ENCODE data around the gene VAV3.
"Not testable (repeated sequence)": the region's sequence is repeated elsewhere in the genome, so short reads cannot be mapped to it uniquely, and the experiment has no call there.

VAV3 gene

GRCh38 chr1:107669996-107670395 lies 295.0 kb downstream of the VAV3 start:
- Histone ChIP-seq H3K4me1 (ENCODE audit: control insufficient read depth, insufficient read depth, low read length) (peaks cover 3% of the 10 kb centered on the region), H3K4me3 (ENCODE audit: low read length in 2 of 2) (no peak overlapping the region), H3K9ac (ENCODE audit: low read length in 2 of 2) (no peak overlapping the region), H3K36me3 (ENCODE audit: control insufficient read depth in 2 of 2, insufficient read depth in 2 of 2, low read length in 2 of 2) (no peaks in the 10 kb centered on the region), H3K9me3 (ENCODE audit: control insufficient read depth in 2 of 2, low read length in 2 of 2) (peaks cover 0 to 3% of the 10 kb centered on the region in 2 donors), H3K27me3 (ENCODE audit: control insufficient read depth in 1 of 2, insufficient read depth in 2 of 2, low read length in 2 of 2) (no peaks in the 10 kb centered on the region), H3K27ac (ENCODE audit: low read length) (no peak overlapping the region)

GRCh38 chr1:107668762-107669161 lies 296.2 kb downstream of the VAV3 start:
- Histone ChIP-seq H3K9ac (ENCODE audit: low read length in 2 of 2) (peak overlapping the region in 1 of 2 donors; percentile 2), H3K27me3 (ENCODE audit: control insufficient read depth in 1 of 2, insufficient read depth in 2 of 2, low read length in 2 of 2) (no peaks in the 10 kb centered on the region), H3K36me3 (ENCODE audit: control insufficient read depth in 2 of 2, insufficient read depth in 2 of 2, low read length in 2 of 2) (no peaks in the 10 kb centered on the region), H3K4me3 (ENCODE audit: low read length in 2 of 2) (no peak overlapping the region), H3K27ac (ENCODE audit: low read length) (peak overlapping the region; percentile 72), H3K9me3 (ENCODE audit: control insufficient read depth in 2 of 2, low read length in 2 of 2) (no peaks in the 10 kb centered on the region), H3K4me1 (ENCODE audit: control insufficient read depth, insufficient read depth, low read length) (peaks cover 3% of the 10 kb centered on the region)

- H3K9ac ChIP-seq (ENCODE audit: low read length in 2 of 2) = no peak overlapping the region
- H3K9me3 ChIP-seq (ENCODE audit: control insufficient read depth in 2 of 2, low read length in 2 of 2) = no peaks in the 10 kb centered on the region
- no peak overlapping the region for H3K4me3 ChIP-seq (ENCODE audit: low read length in 2 of 2)
- no peaks in the 10 kb centered on the region for H3K36me3 ChIP-seq (ENCODE audit: control insufficient read depth in 2 of 2, insufficient read depth in 2 of 2, low read length in 2 of 2)
- no peak overlapping the region for H3K27ac ChIP-seq (ENCODE audit: low read length)
- H3K4me1 ChIP-seq (ENCODE audit: control insufficient read depth, insufficient read depth, low read length) = peaks cover 3% of the 10 kb centered on the region
- no peaks in the 10 kb centered on the region for H3K27me3 ChIP-seq (ENCODE audit: control insufficient read depth in 1 of 2, insufficient read depth in 2 of 2, low read length in 2 of 2)
These were observed 298.5 kb downstream of the VAV3 start for GRCh38 chr1:107666493-107666892.

DNA sequence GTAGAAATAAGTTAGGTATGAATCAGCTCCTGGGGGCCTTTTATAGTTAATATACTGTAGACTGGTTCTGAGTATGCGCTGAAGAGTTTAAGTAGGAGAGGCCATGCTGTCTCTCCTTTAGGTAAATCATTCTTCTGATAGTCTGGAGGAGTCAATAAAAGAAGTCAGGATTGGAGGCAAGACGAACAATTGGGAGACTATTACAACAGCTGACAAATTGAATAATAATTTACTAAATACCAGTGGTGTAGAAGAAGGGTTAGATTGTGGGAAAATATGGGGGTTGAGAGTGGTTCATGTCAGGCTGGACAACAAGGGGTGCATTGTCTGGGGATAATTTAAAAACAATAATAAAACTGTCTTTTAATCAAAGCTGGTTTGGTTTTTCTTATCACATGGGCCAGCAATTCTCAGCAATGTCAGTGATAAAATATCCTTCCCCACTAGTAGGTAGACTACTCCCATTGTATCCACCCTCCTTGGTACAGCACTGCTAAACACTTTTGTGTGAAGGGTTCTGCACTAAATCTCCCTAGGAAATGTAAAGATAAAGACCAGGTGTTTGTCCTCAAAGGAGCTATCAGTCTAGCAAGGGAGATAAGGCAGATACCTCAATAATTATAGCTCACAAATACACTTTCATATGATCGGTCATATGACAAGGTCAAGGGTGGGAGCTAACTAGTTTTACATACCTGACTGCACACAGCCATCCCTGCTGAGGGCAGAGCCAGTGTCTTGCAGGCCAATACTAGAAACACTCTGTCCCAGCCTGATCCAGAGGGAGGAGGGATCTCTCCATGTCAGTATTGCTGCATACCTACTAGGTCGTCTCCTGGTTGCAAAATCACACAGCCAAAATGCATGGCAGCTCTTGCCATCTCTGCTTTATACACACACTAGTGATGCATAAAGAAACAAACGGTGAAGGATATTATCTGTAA lies 299.7 kb downstream of the VAV3 start:
- no peak overlapping the region for H3K27ac ChIP-seq (ENCODE audit: low read length)

GRCh38 chr1:107662971-107663370 lies 302.0 kb downstream of the VAV3 start:
- Histone ChIP-seq H3K9me3 (ENCODE audit: control insufficient read depth in 2 of 2, low read length in 2 of 2) (no peaks in the 10 kb centered on the region), H3K4me3 (ENCODE audit: low read length in 2 of 2) (no peak overlapping the region), H3K27ac (ENCODE audit: low read length) (no peak overlapping the region), H3K9ac (ENCODE audit: low read length in 2 of 2) (no peak overlapping the region), H3K4me1 (ENCODE audit: control insufficient read depth, insufficient read depth, low read length) (peaks cover 3% of the 10 kb centered on the region), H3K27me3 (ENCODE audit: control insufficient read depth in 1 of 2, insufficient read depth in 2 of 2, low read length in 2 of 2) (no peaks in the 10 kb centered on the region), H3K36me3 (ENCODE audit: control insufficient read depth in 2 of 2, insufficient read depth in 2 of 2, low read length in 2 of 2) (no peaks in the 10 kb centered on the region)

More for the DNA sequence above, 299.7 kb downstream of the VAV3 start:
- Histone ChIP-seq H3K4me1 (ENCODE audit: control insufficient read depth, insufficient read depth, low read length) (peaks cover 3% of the 10 kb centered on the region), H3K27me3 (ENCODE audit: control insufficient read depth in 1 of 2, insufficient read depth in 2 of 2, low read length in 2 of 2) (no peaks in the 10 kb centered on the region), H3K9ac (ENCODE audit: low read length in 2 of 2) (no peak overlapping the region), H3K4me3 (ENCODE audit: low read length in 2 of 2) (no peak overlapping the region), H3K9me3 (ENCODE audit: control insufficient read depth in 2 of 2, low read length in 2 of 2) (no peaks in the 10 kb centered on the region), H3K36me3 (ENCODE audit: control insufficient read depth in 2 of 2, insufficient read depth in 2 of 2, low read length in 2 of 2) (no peaks in the 10 kb centered on the region)

DNA sequence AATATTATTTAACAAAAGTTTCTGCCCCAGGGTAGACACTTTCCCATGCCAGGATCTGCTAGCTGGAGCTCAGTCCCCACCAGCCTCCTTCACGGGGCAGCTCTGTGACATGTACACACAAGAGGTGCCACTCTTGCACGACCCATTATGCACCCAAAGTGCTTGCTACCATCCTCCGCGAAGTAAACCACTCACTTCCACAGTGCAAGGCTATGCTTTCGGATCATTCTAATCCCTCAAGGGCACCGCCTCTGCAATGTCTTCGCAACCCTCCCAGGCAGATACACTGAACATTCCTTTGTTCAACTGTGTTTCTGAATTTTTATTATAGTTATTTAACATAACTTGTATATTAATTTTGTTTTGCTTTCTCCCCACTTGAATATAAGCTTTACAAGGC lies 303.8 kb downstream of the VAV3 start:
- Histone ChIP-seq H3K9me3 (ENCODE audit: control insufficient read depth in 2 of 2, low read length in 2 of 2) (no peaks in the 10 kb centered on the region), H3K4me1 (ENCODE audit: control insufficient read depth, insufficient read depth, low read length) (peaks cover 3% of the 10 kb centered on the region), H3K4me3 (ENCODE audit: low read length in 2 of 2) (no peak overlapping the region), H3K9ac (ENCODE audit: low read length in 2 of 2) (no peak overlapping the region), H3K27ac (ENCODE audit: low read length) (no peak overlapping the region), H3K36me3 (ENCODE audit: control insufficient read depth in 2 of 2, insufficient read depth in 2 of 2, low read length in 2 of 2) (no peaks in the 10 kb centered on the region), H3K27me3 (ENCODE audit: control insufficient read depth in 1 of 2, insufficient read depth in 2 of 2, low read length in 2 of 2) (no peaks in the 10 kb centered on the region)

DNA sequence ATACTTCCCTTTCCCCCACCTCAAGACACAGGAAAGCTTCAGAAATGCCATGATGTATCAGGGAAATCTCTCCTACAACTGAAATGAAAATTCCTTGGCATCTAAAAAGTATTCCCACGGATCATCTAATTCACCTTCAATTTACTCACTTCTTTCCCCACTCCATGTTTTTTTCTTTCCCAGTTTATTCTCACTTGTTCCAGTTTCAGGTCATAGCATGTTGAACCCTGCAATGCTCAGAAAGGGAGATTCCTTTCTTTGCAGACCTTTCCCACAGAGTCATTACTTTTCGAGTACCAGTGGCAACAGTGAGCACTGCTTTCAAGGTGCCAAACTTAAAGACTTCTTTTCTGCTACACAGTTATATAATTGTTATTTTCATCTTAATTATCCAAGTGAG lies 305.0 kb downstream of the VAV3 start:
- H3K27me3 ChIP-seq (ENCODE audit: control insufficient read depth in 1 of 2, insufficient read depth in 2 of 2, low read length in 2 of 2) = no peaks in the 10 kb centered on the region
- H3K4me1 ChIP-seq (ENCODE audit: control insufficient read depth, insufficient read depth, low read length) = no peaks in the 10 kb centered on the region
- H3K36me3 ChIP-seq (ENCODE audit: control insufficient read depth in 2 of 2, insufficient read depth in 2 of 2, low read length in 2 of 2) = no peaks in the 10 kb centered on the region
- no peak overlapping the region for H3K4me3 ChIP-seq (ENCODE audit: low read length in 2 of 2)
- no peaks in the 10 kb centered on the region for H3K9me3 ChIP-seq (ENCODE audit: control insufficient read depth in 2 of 2, low read length in 2 of 2)
- H3K9ac ChIP-seq (ENCODE audit: low read length in 2 of 2) = no peak overlapping the region
- H3K27ac ChIP-seq (ENCODE audit: low read length) = no peak overlapping the region

DNA sequence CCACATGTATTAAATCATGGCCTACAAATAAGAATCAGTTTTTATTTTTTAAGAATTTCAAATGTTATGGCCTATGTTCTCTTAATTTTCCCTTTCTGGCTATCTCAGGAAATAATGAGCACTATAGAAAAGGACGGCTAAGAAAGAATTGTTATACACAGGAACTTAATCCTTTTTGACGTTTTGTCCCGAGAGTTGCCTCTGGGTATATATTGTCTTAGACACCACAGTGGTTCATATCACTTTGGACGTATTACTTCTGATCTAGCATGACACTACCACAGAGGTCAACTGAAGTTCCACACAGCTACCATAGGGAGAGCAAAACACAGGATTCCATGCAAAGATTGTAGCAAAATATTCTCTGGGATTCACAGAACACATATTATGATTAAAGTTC lies 307.6 kb downstream of the VAV3 start:
- Histone ChIP-seq H3K9me3 (ENCODE audit: control insufficient read depth in 2 of 2, low read length in 2 of 2) (no peaks in the 10 kb centered on the region), H3K36me3 (ENCODE audit: control insufficient read depth in 2 of 2, insufficient read depth in 2 of 2, low read length in 2 of 2) (no peaks in the 10 kb centered on the region), H3K27ac (ENCODE audit: low read length) (no peak overlapping the region), H3K27me3 (ENCODE audit: control insufficient read depth in 1 of 2, insufficient read depth in 2 of 2, low read length in 2 of 2) (no peaks in the 10 kb centered on the region), H3K9ac (ENCODE audit: low read length in 2 of 2) (no peak overlapping the region), H3K4me1 (ENCODE audit: control insufficient read depth, insufficient read depth, low read length) (no peaks in the 10 kb centered on the region), H3K4me3 (ENCODE audit: low read length in 2 of 2) (no peak overlapping the region)

- no peaks in the 10 kb centered on the region for H3K27me3 ChIP-seq (ENCODE audit: control insufficient read depth in 1 of 2, insufficient read depth in 2 of 2, low read length in 2 of 2)
- no peak overlapping the region for H3K27ac ChIP-seq (ENCODE audit: low read length)
- H3K36me3 ChIP-seq (ENCODE audit: control insufficient read depth in 2 of 2, insufficient read depth in 2 of 2, low read length in 2 of 2) = no peaks in the 10 kb centered on the region
- no peak overlapping the region for H3K9ac ChIP-seq (ENCODE audit: low read length in 2 of 2)
- H3K4me3 ChIP-seq (ENCODE audit: low read length in 2 of 2) = no peak overlapping the region
- no peaks in the 10 kb centered on the region for H3K4me1 ChIP-seq (ENCODE audit: control insufficient read depth, insufficient read depth, low read length)
- H3K9me3 ChIP-seq (ENCODE audit: control insufficient read depth in 2 of 2, low read length in 2 of 2) = no peaks in the 10 kb centered on the region
These were observed 311.2 kb downstream of the VAV3 start for GRCh38 chr1:107653765-107654164.

GRCh38 chr1:107653005-107653404 lies 312.0 kb downstream of the VAV3 start:
- Histone ChIP-seq H3K9me3 (ENCODE audit: control insufficient read depth in 2 of 2, low read length in 2 of 2) (no peaks in the 10 kb centered on the region), H3K4me1 (ENCODE audit: control insufficient read depth, insufficient read depth, low read length) (no peaks in the 10 kb centered on the region), H3K9ac (ENCODE audit: low read length in 2 of 2) (no peak overlapping the region), H3K27ac (ENCODE audit: low read length) (no peak overlapping the region), H3K4me3 (ENCODE audit: low read length in 2 of 2) (no peak overlapping the region), H3K27me3 (ENCODE audit: control insufficient read depth in 1 of 2, insufficient read depth in 2 of 2, low read length in 2 of 2) (no peaks in the 10 kb centered on the region), H3K36me3 (ENCODE audit: control insufficient read depth in 2 of 2, insufficient read depth in 2 of 2, low read length in 2 of 2) (no peaks in the 10 kb centered on the region)

DNA sequence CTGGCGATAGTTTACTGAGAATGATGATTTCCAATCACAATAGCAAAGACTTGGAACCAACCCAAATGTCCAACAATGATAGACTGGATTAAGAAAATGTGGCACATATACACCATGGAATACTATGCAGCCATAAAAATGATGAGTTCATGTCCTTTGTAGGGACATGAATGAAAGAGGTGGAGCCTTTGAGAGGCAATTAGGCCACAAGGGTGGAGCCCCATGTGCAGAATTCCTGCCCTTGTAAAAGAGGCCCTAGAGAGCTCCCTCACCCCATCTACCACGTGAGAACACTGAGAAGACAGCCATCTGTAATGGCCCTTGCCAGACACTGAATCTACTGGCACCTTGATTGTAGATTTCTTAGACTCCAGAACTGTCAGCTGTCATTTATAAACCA lies 314.2 kb downstream of the VAV3 start:
- H3K9ac ChIP-seq (ENCODE audit: low read length in 2 of 2); H3K9me3 ChIP-seq (ENCODE audit: control insufficient read depth in 2 of 2, low read length in 2 of 2); H3K4me3 ChIP-seq (ENCODE audit: low read length in 2 of 2); H3K27ac ChIP-seq (ENCODE audit: low read length); H3K36me3 ChIP-seq (ENCODE audit: control insufficient read depth in 2 of 2, insufficient read depth in 2 of 2, low read length in 2 of 2); H3K4me1 ChIP-seq (ENCODE audit: control insufficient read depth, insufficient read depth, low read length); H3K27me3 ChIP-seq (ENCODE audit: control insufficient read depth in 1 of 2, insufficient read depth in 2 of 2, low read length in 2 of 2): not testable (repeated sequence)
